ENCODE measurements around the gene YAE1. TPM values are rescaled to one million over a fixed set of nuclear protein-coding genes. Genes with fewer than 3 reads are reported as not detected.
A peak's percentile ranks its signal among the peaks of the same experiment; 100 is the strongest.

YAE1 gene, protein sequence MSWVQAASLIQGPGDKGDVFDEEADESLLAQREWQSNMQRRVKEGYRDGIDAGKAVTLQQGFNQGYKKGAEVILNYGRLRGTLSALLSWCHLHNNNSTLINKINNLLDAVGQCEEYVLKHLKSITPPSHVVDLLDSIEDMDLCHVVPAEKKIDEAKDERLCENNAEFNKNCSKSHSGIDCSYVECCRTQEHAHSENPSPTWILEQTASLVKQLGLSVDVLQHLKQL
- 10 to 100 TPM; 13.3 to 15.9 (median 14.3) TPM for total RNA-seq

GRCh38 chr7:39566023-39566921 lies at the start of gene YAE1:
TSS of gene YAE1 (plus strand) at chr7:39566404. CDS start at chr7:39566419, 15 bp downstream.
- H3K36me3 ChIP-seq, result peaks cover 15% of the 10 kb centered on the region
- under 1% methylated on average over 39 of the region's 64 CpGs for WGBS
- H3K27ac ChIP-seq, result peak within 1 kb of the TSS; percentile 66
- H3K4me1 ChIP-seq, result peaks cover 20% of the 10 kb centered on the region
- peak; percentile 82 to 85 for DNase-seq (ENCODE audit: low spot score in 2 of 2)
- no peaks in the 10 kb centered on the region for H3K9me3 ChIP-seq
- no peaks in the 10 kb centered on the region for H3K27me3 ChIP-seq
- H3K4me3 ChIP-seq, result peak within 1 kb of the TSS; percentile 63
- TF ChIP-seq EP300 (IDR thresholded peaks at IDR 0.05), result no peak
- TF ChIP-seq POLR2AphosphoS5 (IDR thresholded peaks at IDR 0.05), result peak in 1 of 3 donors; percentile 27
- TF ChIP-seq POLR2A (IDR thresholded peaks at IDR 0.05), result peak in 1 of 2 donors; percentile 32

DNA sequence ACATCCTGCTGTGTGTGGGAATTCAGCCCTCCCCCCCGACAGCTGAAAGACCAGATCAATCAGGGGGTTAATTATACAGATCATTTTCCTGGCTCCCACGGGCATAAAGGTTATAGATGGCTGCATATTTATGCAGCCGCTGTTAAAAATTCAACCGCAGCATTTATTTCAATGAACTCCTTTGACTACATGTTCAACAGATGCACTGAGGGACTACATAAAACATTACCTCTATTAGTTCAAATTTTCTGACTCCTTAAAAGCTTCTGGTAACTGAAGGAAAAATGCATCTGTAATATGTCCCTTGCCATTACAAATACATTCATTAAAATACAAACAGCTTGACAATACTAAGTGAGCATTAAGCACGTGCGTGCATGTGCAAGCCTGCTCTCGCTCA lies 49.7 kb upstream of the YAE1 start:
- 65% methylated on average over 7 of the region's 7 CpGs for WGBS
- Histone ChIP-seq H3K36me3 (no peaks in the 10 kb centered on the region), H3K27me3 (no peaks in the 10 kb centered on the region), H3K9me3 (no peaks in the 10 kb centered on the region), H3K4me3 (no peak overlapping the region), H3K27ac (no peak overlapping the region), H3K4me1 (peaks cover 5% of the 10 kb centered on the region)
- TF ChIP-seq EP300 (IDR thresholded peaks at IDR 0.05), result no peak
- no peak for TF ChIP-seq POLR2AphosphoS5 (IDR thresholded peaks at IDR 0.05)
- no peak for TF ChIP-seq POLR2A (IDR thresholded peaks at IDR 0.05)
- no peak for TF ChIP-seq CTCF (IDR thresholded peaks at IDR 0.05)
- DNase-seq (ENCODE audit: low spot score in 2 of 2), result no peak

DNA sequence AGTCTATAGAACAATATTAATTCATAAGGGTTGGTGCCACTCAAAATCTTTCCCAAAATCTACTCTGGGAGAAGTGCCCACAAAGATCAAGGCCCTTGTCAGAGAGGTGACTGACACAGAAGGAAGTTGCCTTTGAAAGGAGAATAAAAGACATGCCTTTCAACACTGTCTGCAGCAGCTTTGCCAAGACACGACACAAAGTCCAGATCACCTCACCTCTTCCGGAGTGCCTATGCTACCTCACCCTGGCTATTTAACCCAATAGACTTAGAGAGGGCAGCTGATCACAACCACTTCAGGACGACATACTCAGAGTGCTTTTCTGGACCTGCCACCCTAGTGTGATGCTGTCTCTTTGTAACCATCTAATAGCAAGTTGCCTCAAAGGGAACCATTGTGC lies 49.0 kb upstream of the YAE1 start:
- Histone ChIP-seq H3K9me3 (no peaks in the 10 kb centered on the region), H3K4me1 (peaks cover 5% of the 10 kb centered on the region), H3K27me3 (no peaks in the 10 kb centered on the region), H3K36me3 (no peaks in the 10 kb centered on the region), H3K27ac (no peak overlapping the region), H3K4me3 (no peak overlapping the region)
- 60% methylated on average over 3 of the region's 3 CpGs for WGBS
- no peak for TF ChIP-seq POLR2A (IDR thresholded peaks at IDR 0.05)
- no peak for TF ChIP-seq POLR2AphosphoS5 (IDR thresholded peaks at IDR 0.05)
- TF ChIP-seq EP300 (IDR thresholded peaks at IDR 0.05), result no peak
- TF ChIP-seq CTCF (IDR thresholded peaks at IDR 0.05), result no peak
- no peak for DNase-seq (ENCODE audit: low spot score in 2 of 2)

- H3K27ac ChIP-seq, result no peak overlapping the region
- 97% methylated on average over 1 of the region's 1 CpG for WGBS
- H3K4me1 ChIP-seq, result no peaks in the 10 kb centered on the region
- H3K4me3 ChIP-seq, result no peak overlapping the region
- no peaks in the 10 kb centered on the region for H3K27me3 ChIP-seq
- no peaks in the 10 kb centered on the region for H3K9me3 ChIP-seq
- no peaks in the 10 kb centered on the region for H3K36me3 ChIP-seq
- TF ChIP-seq POLR2AphosphoS5 (IDR thresholded peaks at IDR 0.05) (no peak), CTCF (IDR thresholded peaks at IDR 0.05) (no peak), POLR2A (IDR thresholded peaks at IDR 0.05) (no peak), EP300 (IDR thresholded peaks at IDR 0.05) (no peak)
- no peak for DNase-seq (ENCODE audit: low spot score in 2 of 2)
These were observed 40.3 kb upstream of the YAE1 start for GRCh38 chr7:39525926-39526325.

DNA sequence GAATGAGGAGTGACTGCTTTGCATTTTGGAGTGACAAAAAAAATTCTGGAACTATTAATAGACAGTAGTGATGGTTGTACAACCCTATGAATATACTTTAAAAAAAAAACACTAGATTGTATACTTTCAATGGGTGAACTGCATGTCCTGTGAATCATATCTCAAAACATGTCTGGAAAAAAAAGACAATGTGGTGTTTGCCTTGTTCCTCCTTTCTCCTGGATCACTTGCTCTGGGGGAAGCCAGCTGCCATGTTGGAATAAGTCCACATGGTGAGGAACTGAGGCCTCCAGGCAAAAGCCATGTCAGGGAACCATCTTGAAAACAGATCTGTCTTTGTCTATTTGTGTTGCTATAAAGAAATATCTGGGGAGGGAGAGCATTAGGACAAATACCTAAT lies 39.5 kb upstream of the YAE1 start:
- no peaks in the 10 kb centered on the region for H3K27me3 ChIP-seq
- TF ChIP-seq EP300 (IDR thresholded peaks at IDR 0.05), result no peak
- no peak overlapping the region for H3K27ac ChIP-seq
- no peak overlapping the region for H3K4me3 ChIP-seq
- H3K9me3 ChIP-seq, result no peaks in the 10 kb centered on the region
- H3K36me3 ChIP-seq, result no peaks in the 10 kb centered on the region
- no peak for DNase-seq (ENCODE audit: low spot score in 2 of 2)
- no peaks in the 10 kb centered on the region for H3K4me1 ChIP-seq

DNA sequence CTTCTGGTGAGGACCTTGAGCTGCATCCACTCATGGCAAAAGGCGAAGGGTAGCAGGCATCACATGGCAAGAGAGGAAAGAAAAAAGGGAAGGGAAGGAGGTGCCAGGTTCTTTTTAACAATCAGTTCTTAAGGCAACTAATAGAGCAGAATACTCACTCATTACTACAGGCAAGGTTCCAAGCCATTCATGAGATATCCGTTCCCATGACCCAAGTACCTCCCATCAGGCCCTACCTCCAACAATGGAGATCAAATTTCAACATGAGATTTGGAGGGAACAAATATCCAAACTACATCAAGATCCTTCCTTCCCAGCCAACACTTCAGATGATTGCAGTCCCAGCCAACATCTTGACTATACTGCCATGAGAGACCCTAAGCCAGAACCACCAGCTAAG lies 38.9 kb upstream of the YAE1 start:
- Histone ChIP-seq H3K4me1 (no peaks in the 10 kb centered on the region), H3K27me3 (no peaks in the 10 kb centered on the region), H3K4me3 (no peak overlapping the region), H3K27ac (no peak overlapping the region), H3K36me3 (no peaks in the 10 kb centered on the region), H3K9me3 (no peaks in the 10 kb centered on the region)
- WGBS, result 50% methylated on average over 2 of the region's 2 CpGs
- TF ChIP-seq EP300 (IDR thresholded peaks at IDR 0.05) (no peak), CTCF (IDR thresholded peaks at IDR 0.05) (no peak), POLR2AphosphoS5 (IDR thresholded peaks at IDR 0.05) (no peak), POLR2A (IDR thresholded peaks at IDR 0.05) (no peak)
- no peak for DNase-seq (ENCODE audit: low spot score in 2 of 2)

Measured in suprapubic skin (tissue), 4 donors.